Measurements from ENCODE around the gene CENPI.

CENPI gene

DNA sequence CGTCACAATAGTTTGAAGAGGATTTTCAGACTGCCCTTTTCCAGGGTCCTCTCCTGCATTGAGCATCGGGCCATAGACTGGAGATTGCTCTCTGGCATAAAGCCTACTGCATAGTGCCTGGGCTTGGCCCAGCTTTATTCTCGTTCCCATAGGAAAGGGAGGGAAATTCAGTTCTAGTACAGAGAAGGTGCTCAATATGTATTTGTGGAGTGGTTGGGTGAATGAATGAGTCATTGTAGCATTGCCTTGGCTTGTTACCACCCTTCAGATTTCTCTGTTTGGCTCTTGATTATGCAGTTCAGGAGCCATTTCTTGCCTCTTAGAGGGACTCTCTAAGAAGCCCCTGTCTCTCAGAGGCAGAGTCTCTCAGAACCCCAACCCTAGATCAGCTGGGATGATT is 16.8 kb upstream of the CENPI start:
- H3K36me3 ChIP-seq, result no peaks in the 10 kb centered on the region
- H3K9me3 ChIP-seq (ENCODE audit: severe bottlenecking), result no peaks in the 10 kb centered on the region
- peaks cover 6% of the 10 kb centered on the region for H3K27me3 ChIP-seq (ENCODE audit: insufficient read depth, low read depth, severe bottlenecking)
- H3K27ac ChIP-seq, result no peak overlapping the region
- TF ChIP-seq, protein P1, sequence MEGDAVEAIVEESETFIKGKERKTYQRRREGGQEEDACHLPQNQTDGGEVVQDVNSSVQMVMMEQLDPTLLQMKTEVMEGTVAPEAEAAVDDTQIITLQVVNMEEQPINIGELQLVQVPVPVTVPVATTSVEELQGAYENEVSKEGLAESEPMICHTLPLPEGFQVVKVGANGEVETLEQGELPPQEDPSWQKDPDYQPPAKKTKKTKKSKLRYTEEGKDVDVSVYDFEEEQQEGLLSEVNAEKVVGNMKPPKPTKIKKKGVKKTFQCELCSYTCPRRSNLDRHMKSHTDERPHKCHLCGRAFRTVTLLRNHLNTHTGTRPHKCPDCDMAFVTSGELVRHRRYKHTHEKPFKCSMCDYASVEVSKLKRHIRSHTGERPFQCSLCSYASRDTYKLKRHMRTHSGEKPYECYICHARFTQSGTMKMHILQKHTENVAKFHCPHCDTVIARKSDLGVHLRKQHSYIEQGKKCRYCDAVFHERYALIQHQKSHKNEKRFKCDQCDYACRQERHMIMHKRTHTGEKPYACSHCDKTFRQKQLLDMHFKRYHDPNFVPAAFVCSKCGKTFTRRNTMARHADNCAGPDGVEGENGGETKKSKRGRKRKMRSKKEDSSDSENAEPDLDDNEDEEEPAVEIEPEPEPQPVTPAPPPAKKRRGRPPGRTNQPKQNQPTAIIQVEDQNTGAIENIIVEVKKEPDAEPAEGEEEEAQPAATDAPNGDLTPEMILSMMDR (IDR thresholded peaks at IDR 0.05; ENCODE audit: low read depth, low read length), result no peak
- no peak overlapping the region for H3K4me3 ChIP-seq (ENCODE audit: low read depth, low read length)
- no peak for DNase-seq

DNA sequence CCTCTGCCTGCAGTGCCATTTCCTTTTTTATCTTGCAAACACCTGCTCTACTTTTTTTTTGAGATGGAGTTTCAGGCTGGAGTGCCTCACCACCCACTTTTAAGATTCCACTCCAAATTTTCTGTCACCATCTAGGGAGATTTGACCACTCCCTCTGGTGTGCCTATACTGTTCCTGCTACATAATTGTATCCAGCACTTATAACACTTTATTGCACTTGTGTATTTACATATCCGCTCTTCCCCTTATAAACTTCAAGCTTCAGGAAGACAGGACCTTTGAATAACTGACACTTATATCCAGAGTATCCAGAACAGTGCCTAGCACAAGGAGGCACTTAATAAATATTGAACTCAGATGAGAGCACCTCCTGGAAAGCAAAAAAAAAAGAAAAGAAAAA is 6.2 kb upstream of the CENPI start:
- Histone ChIP-seq H3K9me3 (ENCODE audit: severe bottlenecking) (no peaks in the 10 kb centered on the region), H3K36me3 (no peaks in the 10 kb centered on the region), H3K27ac (no peak overlapping the region), H3K4me3 (ENCODE audit: low read depth, low read length) (no peak overlapping the region), H3K27me3 (ENCODE audit: insufficient read depth, low read depth, severe bottlenecking) (peaks cover 5% of the 10 kb centered on the region)
- TF ChIP-seq, protein P1 (IDR thresholded peaks at IDR 0.05; ENCODE audit: low read depth, low read length), result no peak
- no peak for DNase-seq

DNA sequence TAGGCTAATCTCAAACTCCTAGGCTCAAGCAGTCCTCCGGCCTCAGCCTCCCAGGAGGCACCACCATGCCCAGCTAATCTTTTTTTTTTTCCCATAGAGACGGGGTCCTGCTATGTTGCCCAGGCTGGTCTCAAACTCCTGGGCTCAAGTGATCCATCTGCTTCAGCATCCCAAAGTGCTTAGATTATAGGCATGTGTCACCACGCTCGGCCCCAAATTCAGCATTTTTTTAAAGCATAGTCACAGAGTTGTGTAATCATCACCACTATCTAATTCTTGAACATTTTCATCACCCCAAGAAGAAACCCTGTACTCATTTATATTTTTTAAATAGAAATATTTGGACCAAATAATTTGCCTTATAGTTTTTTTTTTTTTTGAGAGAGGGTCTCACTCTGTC is 10.3 kb downstream of the CENPI start:
- no peaks in the 10 kb centered on the region for H3K9me3 ChIP-seq (ENCODE audit: severe bottlenecking)
- H3K27me3 ChIP-seq (ENCODE audit: insufficient read depth, low read depth, severe bottlenecking), result no peaks in the 10 kb centered on the region
- no peak overlapping the region for H3K4me3 ChIP-seq (ENCODE audit: low read depth, low read length)
- no peak overlapping the region for H3K27ac ChIP-seq
- no peaks in the 10 kb centered on the region; the same call in 1 of the 2 replicates for H3K36me3 ChIP-seq
- no peak for DNase-seq
- TF ChIP-seq, protein P1 (IDR thresholded peaks at IDR 0.05; ENCODE audit: low read depth, low read length), result no peak

DNA sequence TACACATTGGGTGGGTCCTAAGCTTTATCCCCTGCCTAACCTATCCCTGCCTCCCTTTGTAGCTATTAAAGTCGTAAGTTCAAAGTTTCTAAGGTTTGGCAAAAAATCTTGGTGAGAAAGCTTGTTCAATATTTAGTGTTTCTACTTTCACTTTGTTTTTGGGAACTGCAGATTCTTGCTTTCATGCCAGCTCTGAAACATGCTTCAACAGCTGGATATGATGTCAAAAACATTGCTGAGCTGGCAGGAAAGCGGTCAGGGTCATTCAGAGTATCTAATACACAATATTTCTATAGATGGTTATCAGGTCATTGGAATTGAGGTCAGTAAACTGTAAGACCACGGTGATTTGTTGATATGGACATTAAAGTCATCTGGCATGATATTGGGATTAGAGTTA is 19.7 kb downstream of the CENPI start:
- no peak for DNase-seq
- TF ChIP-seq, protein P1 (IDR thresholded peaks at IDR 0.05; ENCODE audit: low read depth, low read length), result no peak
- H3K4me3 ChIP-seq (ENCODE audit: low read depth, low read length), result no peak overlapping the region
- H3K9me3 ChIP-seq (ENCODE audit: severe bottlenecking), result no peaks in the 10 kb centered on the region
- no peaks in the 10 kb centered on the region; the same call in 1 of the 2 replicates for H3K36me3 ChIP-seq
- H3K27ac ChIP-seq, result no peak overlapping the region
- no peaks in the 10 kb centered on the region for H3K27me3 ChIP-seq (ENCODE audit: insufficient read depth, low read depth, severe bottlenecking)

DNA sequence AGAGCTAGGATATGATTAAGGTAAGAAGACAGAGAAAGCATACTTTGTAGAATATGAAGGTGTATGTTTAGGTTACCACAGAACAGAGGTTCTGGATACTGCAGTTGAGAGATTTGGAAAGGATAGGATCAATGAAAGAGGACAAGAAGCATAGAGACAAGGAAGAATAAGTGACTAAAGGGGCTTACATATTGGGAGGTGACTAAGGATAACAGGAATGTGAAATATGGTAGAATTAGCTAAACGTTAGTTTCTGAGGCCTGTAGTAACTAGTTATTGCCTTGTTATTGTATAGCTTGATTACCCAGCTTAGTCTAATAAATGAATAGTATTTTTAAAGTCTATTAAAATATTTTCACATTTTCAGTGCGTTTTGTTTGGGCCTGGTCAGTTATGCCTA is 38.2 kb downstream of the CENPI start:
- TF ChIP-seq, protein P1 (IDR thresholded peaks at IDR 0.05; ENCODE audit: low read depth, low read length), result no peak
- H3K4me3 ChIP-seq (ENCODE audit: low read depth, low read length), result no peak overlapping the region
- peaks cover 3% of the 10 kb centered on the region for H3K27me3 ChIP-seq (ENCODE audit: insufficient read depth, low read depth, severe bottlenecking)
- H3K9me3 ChIP-seq (ENCODE audit: severe bottlenecking), result no peaks in the 10 kb centered on the region
- no peak for DNase-seq
- H3K27ac ChIP-seq, result no peak overlapping the region
- H3K36me3 ChIP-seq, result peaks cover 5% of the 10 kb centered on the region
